Putamen (tissue), 1 donor: Measurements from ENCODE around the gene TIAM2.
"Not testable (repeated sequence)": the region's sequence is repeated elsewhere in the genome, so short reads cannot be mapped to it uniquely, and the experiment has no call there.

ENCODE experiments used
- DNase-seq: peaks from one replicate; pipeline ENCODE4 v3.0.0-alpha.2; 2016; ENCODE audit warnings: low spot score

The TIAM2 gene

GRCh38 chr6:154995254-154996015 is at the start of gene TIAM2:
Gene TIAM2, plus strand, starts transcription at chr6:154995315. Its CDS starts 133,909 bp downstream, at chr6:155129224.
- no peak for DNase-seq

GRCh38 chr6:154950979-154951344 is 44.2 kb upstream of the TIAM2 start:
- DNase-seq, result no peak

GRCh38 chr6:154951345-154952200 is 43.5 kb upstream of the TIAM2 start:
- DNase-seq, result no peak

- no peak for DNase-seq
Measured at GRCh38 chr6:154953644-154954043, 41.5 kb upstream of the TIAM2 start.

- DNase-seq, result no peak
Measured at GRCh38 chr6:154954347-154954746, 40.8 kb upstream of the TIAM2 start.

GRCh38 chr6:154956771-154957522 is 38.2 kb upstream of the TIAM2 start:
- DNase-seq, result no peak

- no peak for DNase-seq
Measured at GRCh38 chr6:154958469-154958868, 36.6 kb upstream of the TIAM2 start.

GRCh38 chr6:154960299-154960843 is 34.7 kb upstream of the TIAM2 start:
- DNase-seq, result no peak

- no peak for DNase-seq
Measured at GRCh38 chr6:154960854-154961530, 34.1 kb upstream of the TIAM2 start.

- no peak for DNase-seq
Measured at GRCh38 chr6:154962753-154963152, 32.4 kb upstream of the TIAM2 start.

GRCh38 chr6:154966065-154966770 is 28.9 kb upstream of the TIAM2 start:
- DNase-seq, result not testable (repeated sequence)

GRCh38 chr6:154969796-154970195 is 25.3 kb upstream of the TIAM2 start:
- no peak for DNase-seq

GRCh38 chr6:154974485-154975149 is 20.5 kb upstream of the TIAM2 start:
- DNase-seq, result no peak

GRCh38 chr6:154977588-154977987 is 17.5 kb upstream of the TIAM2 start:
- DNase-seq, result no peak

GRCh38 chr6:154980273-154981078 is 14.6 kb upstream of the TIAM2 start:
- no peak for DNase-seq

- no peak for DNase-seq
Measured at GRCh38 chr6:154981079-154981870, 13.8 kb upstream of the TIAM2 start.

- no peak for DNase-seq
Measured at GRCh38 chr6:154984146-154984545, 11.0 kb upstream of the TIAM2 start.

GRCh38 chr6:154986787-154987235 is 8.3 kb upstream of the TIAM2 start:
- no peak for DNase-seq

GRCh38 chr6:154989448-154989847 is 5.7 kb upstream of the TIAM2 start:
- DNase-seq, result no peak
